Measurements from ENCODE around the gene COL23A1. TPM values are rescaled to one million over a fixed set of nuclear protein-coding genes. Genes with fewer than 3 reads are reported as not detected.

COL23A1 gene
- total and polyA plus RNA-seq, 2 of the 8 experiments (the other 6 are each of a cell fraction or from before 2014, with no cell fraction given) = 3.1 to 4.7 TPM

- no peaks in the 10 kb centered on the region for H3K36me3 ChIP-seq (ENCODE audit: control insufficient read depth in 2 of 4, insufficient read depth in 4 of 4, low read length in 3 of 4)
- no peak overlapping the region for H3K4ac ChIP-seq (replicated peaks; ENCODE audit: insufficient read length, low read depth, low read length)
- no peak for DNase-seq (ENCODE audit: low read depth in 1 of 2, low spot score in 2 of 2)
- no peak overlapping the region for H3K56ac ChIP-seq (replicated peaks; ENCODE audit: insufficient read length, low read depth, low read length)
- no peak overlapping the region for H2BK120ac ChIP-seq (replicated peaks; ENCODE audit: low read depth, low read length)
- H2BK5ac ChIP-seq (ENCODE audit: low read depth, low read length) = no peak overlapping the region
- H3K18ac ChIP-seq (ENCODE audit: extremely low read depth, low read length) = no peak overlapping the region
- no peak overlapping the region for H2AK5ac ChIP-seq (ENCODE audit: low read depth, low read length)
- H4K8ac ChIP-seq (ENCODE audit: extremely low read depth, insufficient read depth, low read length) = no peak overlapping the region
- H3K9ac ChIP-seq (replicated peaks in 1 of 4; ENCODE audit: extremely low read depth in 1 of 4, low read depth in 3 of 4, low read length in 3 of 4) = no peak overlapping the region
- WGBS, 2 experiments (ENCODE audit: extremely low coverage in 1 of 2, insufficient coverage in 1 of 2, insufficient read length in 1 of 2, insufficient replicate concordance in 2 of 2, low coverage in 1 of 2, low lambda C conversion rate in 2 of 2, missing lambda C conversion rate in 1 of 2) = 86% methylated on average over 12 of the region's 12 CpGs; no CpG with 5 or more reads in 1 of the 2 experiments
- no peak overlapping the region for H4K91ac ChIP-seq (replicated peaks; ENCODE audit: insufficient read length, low read length)
- no peak overlapping the region for H3K4me2 ChIP-seq (ENCODE audit: insufficient read depth in 1 of 2, low read depth in 2 of 2, low read length in 2 of 2)
- no peaks in the 10 kb centered on the region for H3K79me1 ChIP-seq (ENCODE audit: low read depth, low read length)
- no peaks in the 10 kb centered on the region; a peak in 1 of 4 replicates for H3K79me2 ChIP-seq (ENCODE audit: control insufficient read depth in 1 of 2, insufficient read depth in 2 of 2, low read length in 2 of 2)
- no peak overlapping the region for H2BK15ac ChIP-seq (ENCODE audit: low read length)
- no peak for FAIRE-seq
- H3K14ac ChIP-seq (ENCODE audit: insufficient read length) = no peak overlapping the region
- no peak overlapping the region for H3K4me3 ChIP-seq (ENCODE audit: extremely low read depth in 1 of 4, insufficient read depth in 2 of 4, low read depth in 3 of 4, low read length in 4 of 4)
- H4K5ac ChIP-seq (ENCODE audit: insufficient read length, low read depth, low read length) = no peak overlapping the region
- H3K23ac ChIP-seq (ENCODE audit: insufficient read length) = no peak overlapping the region
- H4K20me1 ChIP-seq (replicated peaks in 1 of 2; ENCODE audit: control insufficient read depth in 1 of 2, insufficient read depth in 2 of 2, low read length in 2 of 2) = no peaks in the 10 kb centered on the region
- no peaks in the 10 kb centered on the region; a peak in 1 of 7 replicates for H3K4me1 ChIP-seq (replicated peaks in 1 of 4; ENCODE audit: control insufficient read depth in 3 of 4, insufficient read depth in 4 of 4, low read length in 3 of 4)
- ChIA-PET POLR2A (ENCODE audit: partially characterized antibody) (no interaction called here), CTCF (ENCODE audit: partially characterized antibody) (interaction anchor here (1.8 kb wide), 1 partner anchor 46 kb away, joined by 6 read pairs; no protein-coding TSS in a partner anchor)
- no peaks in the 10 kb centered on the region for H3K27me3 ChIP-seq (replicated peaks in 1 of 4; ENCODE audit: control insufficient read depth in 3 of 4, extremely low read depth in 1 of 4, insufficient read depth in 3 of 4, low read length in 3 of 4)
- H3K27ac ChIP-seq (ENCODE audit: low read depth, low read length) = no peak overlapping the region
- H3K9me3 ChIP-seq (ENCODE audit: insufficient read depth in 2 of 2, low read depth in 1 of 2, low read length in 1 of 2) = peaks cover 0 to 2% of the 10 kb centered on the region in 2 experiments; a peak in 1 of 4 replicates
- no peaks in the 10 kb centered on the region for H3K23me2 ChIP-seq (ENCODE audit: low read depth, low read length)
- no peak overlapping the region for H2BK12ac ChIP-seq (ENCODE audit: low read depth, low read length)
- no peak overlapping the region for H2AFZ ChIP-seq (ENCODE audit: low read length)
- no peak overlapping the region for H2BK20ac ChIP-seq (ENCODE audit: low read length)
- TF ChIP-seq JUN (IDR thresholded peaks at IDR 0.05; ENCODE audit: low read depth, low read length) = no peak
- TF ChIP-seq TAF7 (optimal IDR thresholded peaks at IDR 0.05; ENCODE audit: borderline replicate concordance, low read depth, low read length) = no peak
- no peak for TF ChIP-seq EP300 (IDR thresholded peaks at IDR 0.05; ENCODE audit: borderline replicate concordance in 1 of 2, low read depth in 2 of 2, low read length in 2 of 2)
- no peak for TF ChIP-seq POU5F1 (IDR thresholded peaks at IDR 0.05; ENCODE audit: low read depth, low read length)
- no peak for TF ChIP-seq SAP30 (IDR thresholded peaks at IDR 0.05; ENCODE audit: insufficient read depth, insufficient replicate concordance, low read length)
- no peak for TF ChIP-seq RBBP5 (IDR thresholded peaks at IDR 0.05; ENCODE audit: borderline replicate concordance, low read depth, low read length)
- TF ChIP-seq EZH2 (IDR thresholded peaks at IDR 0.05; ENCODE audit: low read depth, low read length, severe bottlenecking) = no peak
- no peak for TF ChIP-seq YY1 (IDR thresholded peaks at IDR 0.05; ENCODE audit: low read depth, low read length)
- TF ChIP-seq ZNF274 (IDR thresholded peaks at IDR 0.05; ENCODE audit: borderline replicate concordance, extremely low read depth, low read length) = no peak
- TF ChIP-seq CHD2 (IDR thresholded peaks at IDR 0.05; ENCODE audit: low read length) = no peak
- TF ChIP-seq ATF3 (IDR thresholded peaks at IDR 0.05; ENCODE audit: insufficient read depth, low read depth, low read length) = no peak
- TF ChIP-seq TAF1 (IDR thresholded peaks at IDR 0.05; ENCODE audit: low read depth, low read length) = no peak
Observed at GRCh38 chr5:178507151-178507932, 82.9 kb downstream of the COL23A1 start.

All from H1 (cell line).